Measurements from ENCODE around the gene RPN2. TPM values are rescaled to one million over a fixed set of nuclear protein-coding genes. Genes with fewer than 3 reads are reported as not detected.

The RPN2 gene
- total RNA-seq, 1 experiment from 2014 or later: 226 TPM

DNA sequence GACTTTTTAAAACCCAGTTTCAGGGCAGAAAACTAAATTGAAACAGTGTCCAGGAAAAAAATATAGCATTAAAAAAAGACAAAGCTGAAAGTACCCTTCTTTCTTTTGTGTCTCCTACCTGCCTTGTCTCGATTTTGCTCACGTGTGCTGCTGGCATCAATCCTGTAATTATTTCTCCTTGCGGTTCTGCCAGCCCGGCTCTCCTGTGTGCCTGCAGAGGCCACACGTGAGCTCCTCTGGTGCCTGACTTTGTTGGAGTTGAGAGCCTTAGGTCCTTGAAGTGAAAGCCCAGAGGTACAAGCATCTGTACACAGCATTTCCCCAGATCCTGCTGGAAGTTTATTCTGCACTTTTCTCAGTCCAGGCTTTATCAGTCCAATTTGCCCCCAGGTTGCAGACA is 46.0 kb downstream of the RPN2 start:
- TF ChIP-seq, protein P1, sequence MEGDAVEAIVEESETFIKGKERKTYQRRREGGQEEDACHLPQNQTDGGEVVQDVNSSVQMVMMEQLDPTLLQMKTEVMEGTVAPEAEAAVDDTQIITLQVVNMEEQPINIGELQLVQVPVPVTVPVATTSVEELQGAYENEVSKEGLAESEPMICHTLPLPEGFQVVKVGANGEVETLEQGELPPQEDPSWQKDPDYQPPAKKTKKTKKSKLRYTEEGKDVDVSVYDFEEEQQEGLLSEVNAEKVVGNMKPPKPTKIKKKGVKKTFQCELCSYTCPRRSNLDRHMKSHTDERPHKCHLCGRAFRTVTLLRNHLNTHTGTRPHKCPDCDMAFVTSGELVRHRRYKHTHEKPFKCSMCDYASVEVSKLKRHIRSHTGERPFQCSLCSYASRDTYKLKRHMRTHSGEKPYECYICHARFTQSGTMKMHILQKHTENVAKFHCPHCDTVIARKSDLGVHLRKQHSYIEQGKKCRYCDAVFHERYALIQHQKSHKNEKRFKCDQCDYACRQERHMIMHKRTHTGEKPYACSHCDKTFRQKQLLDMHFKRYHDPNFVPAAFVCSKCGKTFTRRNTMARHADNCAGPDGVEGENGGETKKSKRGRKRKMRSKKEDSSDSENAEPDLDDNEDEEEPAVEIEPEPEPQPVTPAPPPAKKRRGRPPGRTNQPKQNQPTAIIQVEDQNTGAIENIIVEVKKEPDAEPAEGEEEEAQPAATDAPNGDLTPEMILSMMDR (IDR thresholded peaks at IDR 0.05; ENCODE audit: unreplicated experiment): no peak
- intact Hi-C loops (cut with micrococcal nuclease): no loop called here
- no peaks in the 10 kb centered on the region for H3K27me3 Mint-ChIP-seq (ENCODE audit: insufficient read depth, unreplicated experiment)
- ChIA-PET POLR2A (interaction anchor here (0.7 kb wide), 1 partner anchor 584 kb away, joined by 3 read pairs; no protein-coding TSS in a partner anchor), CTCF (interaction anchor here (0.5 to 2.7 kb wide), 8 partner anchors 15 to 309 kb away, joined by 3 to 11 read pairs (median 4); no protein-coding TSS in a partner anchor)
- no peaks in the 10 kb centered on the region for H3K4me1 Mint-ChIP-seq (ENCODE audit: insufficient read depth, unreplicated experiment)
- BruUV-seq (replicated peaks): no TSS peak
- H3K36me3 Mint-ChIP-seq (ENCODE audit: insufficient read depth, unreplicated experiment): peaks cover 55% of the 10 kb centered on the region
- no peak for DNase-seq (ENCODE audit: unreplicated experiment)
- H3K4me3 Mint-ChIP-seq (ENCODE audit: unreplicated experiment): no peak overlapping the region
- H3K9me3 Mint-ChIP-seq (ENCODE audit: unreplicated experiment): no peaks in the 10 kb centered on the region
- no peak overlapping the region for H3K27ac Mint-ChIP-seq (ENCODE audit: low read depth, unreplicated experiment)

- DNase-seq (ENCODE audit: unreplicated experiment): no peak
- BruUV-seq (replicated peaks): no TSS peak
- Mint-ChIP-seq H3K27ac (ENCODE audit: low read depth, unreplicated experiment) (no peak overlapping the region), H3K4me1 (ENCODE audit: insufficient read depth, unreplicated experiment) (no peaks in the 10 kb centered on the region), H3K36me3 (ENCODE audit: insufficient read depth, unreplicated experiment) (peaks cover 72% of the 10 kb centered on the region), H3K9me3 (ENCODE audit: unreplicated experiment) (no peaks in the 10 kb centered on the region), H3K4me3 (ENCODE audit: unreplicated experiment) (no peak overlapping the region), H3K27me3 (ENCODE audit: insufficient read depth, unreplicated experiment) (no peaks in the 10 kb centered on the region)
- TF ChIP-seq, protein P1 (IDR thresholded peaks at IDR 0.05; ENCODE audit: unreplicated experiment): no peak
- POLR2A ChIA-PET: no interaction called here
- intact Hi-C loops (cut with micrococcal nuclease): no loop called here
- CTCF ChIA-PET: interaction anchor here (0.6 to 0.7 kb wide), 2 partner anchors 690 to 1431 kb away, joined by 3 to 4 read pairs; no protein-coding TSS in a partner anchor
Measured at GRCh38 chr20:37226889-37227288, 47.8 kb downstream of the RPN2 start.

DNA sequence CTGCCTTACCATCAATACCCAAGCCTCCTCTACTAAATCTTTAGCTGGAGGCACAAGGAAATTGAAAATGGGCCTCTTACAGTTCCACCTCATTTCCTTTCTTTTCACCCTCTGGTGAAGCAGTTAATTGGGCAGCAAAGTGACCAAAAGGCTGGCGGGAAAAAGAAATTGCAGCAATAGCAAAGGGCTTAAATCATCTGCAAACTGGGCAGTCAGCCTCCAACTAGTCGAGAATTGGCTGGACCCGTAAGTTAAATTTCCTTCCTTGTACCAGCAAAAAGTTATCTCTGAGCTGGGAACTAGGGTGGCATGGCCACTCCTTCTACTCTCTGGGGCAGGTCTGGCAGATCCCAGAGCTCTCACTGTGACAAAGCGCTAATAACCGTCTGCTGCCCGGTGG is 49.0 kb downstream of the RPN2 start:
- H3K9me3 Mint-ChIP-seq (ENCODE audit: unreplicated experiment): no peaks in the 10 kb centered on the region
- H3K27ac Mint-ChIP-seq (ENCODE audit: low read depth, unreplicated experiment): no peak overlapping the region

DNA sequence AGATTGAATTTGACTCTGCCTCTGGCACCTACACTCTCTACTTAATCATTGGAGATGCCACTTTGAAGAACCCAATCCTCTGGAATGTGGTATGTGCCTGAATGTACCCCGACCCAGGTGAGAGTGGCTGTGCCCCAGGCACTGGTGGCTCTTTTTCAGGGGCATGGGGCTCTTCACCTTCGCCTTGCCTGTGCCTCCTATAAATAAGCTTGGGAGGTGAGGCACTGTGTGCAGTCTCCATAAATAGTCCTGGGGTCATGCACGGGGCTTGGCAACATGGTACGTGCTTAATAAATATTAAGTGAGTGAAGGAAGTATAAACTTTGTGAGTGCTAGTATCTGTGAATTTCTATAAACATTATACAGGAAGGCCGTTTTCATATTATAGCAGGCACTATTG is 49.5 kb downstream of the RPN2 start:
- CTCF ChIA-PET: interaction anchor here (0.9 to 1.9 kb wide), 7 partner anchors 15 to 336 kb away, joined by 3 to 9 read pairs (median 4); no protein-coding TSS in a partner anchor
- peaks cover 86% of the 10 kb centered on the region for H3K36me3 Mint-ChIP-seq (ENCODE audit: insufficient read depth, unreplicated experiment)

More for the DNA sequence above, 49.0 kb downstream of the RPN2 start:
- CTCF ChIA-PET: interaction anchor here (1.4 to 1.5 kb wide), 2 partner anchors 36 to 307 kb away, joined by 4 read pairs; no protein-coding TSS in a partner anchor
- H3K4me3 Mint-ChIP-seq (ENCODE audit: unreplicated experiment): no peak overlapping the region
- no peak for DNase-seq (ENCODE audit: unreplicated experiment)
- no peaks in the 10 kb centered on the region for H3K4me1 Mint-ChIP-seq (ENCODE audit: insufficient read depth, unreplicated experiment)
- POLR2A ChIA-PET: no interaction called here
- TF ChIP-seq, protein P1 (IDR thresholded peaks at IDR 0.05; ENCODE audit: unreplicated experiment): no peak
- no TSS peak for BruUV-seq (replicated peaks)
- intact Hi-C loops (cut with micrococcal nuclease): no loop called here
- no peaks in the 10 kb centered on the region for H3K27me3 Mint-ChIP-seq (ENCODE audit: insufficient read depth, unreplicated experiment)
- H3K36me3 Mint-ChIP-seq (ENCODE audit: insufficient read depth, unreplicated experiment): peaks cover 84% of the 10 kb centered on the region

More for the DNA sequence above, 49.5 kb downstream of the RPN2 start:
- TF ChIP-seq, protein P1 (IDR thresholded peaks at IDR 0.05; ENCODE audit: unreplicated experiment): no peak
- POLR2A ChIA-PET: interaction anchor here (0.8 to 1.5 kb wide), 2 partner anchors 13 to 50 kb away, joined by 3 to 4 read pairs; partner anchors contain the start of genes MROH8 and RPN2
- H3K27ac Mint-ChIP-seq (ENCODE audit: low read depth, unreplicated experiment): no peak overlapping the region
- DNase-seq (ENCODE audit: unreplicated experiment): no peak
- no peaks in the 10 kb centered on the region for H3K9me3 Mint-ChIP-seq (ENCODE audit: unreplicated experiment)
- no TSS peak for BruUV-seq (replicated peaks)
- no peaks in the 10 kb centered on the region for H3K4me1 Mint-ChIP-seq (ENCODE audit: insufficient read depth, unreplicated experiment)
- no peaks in the 10 kb centered on the region for H3K27me3 Mint-ChIP-seq (ENCODE audit: insufficient read depth, unreplicated experiment)
- no peak overlapping the region for H3K4me3 Mint-ChIP-seq (ENCODE audit: unreplicated experiment)
- intact Hi-C loops (cut with micrococcal nuclease): no loop called here
